ENCODE results near the gene ZNRF1. TPM values are rescaled to one million over a fixed set of nuclear protein-coding genes. Genes with fewer than 3 reads are reported as not detected.

ZNRF1 gene
- total RNA-seq, 1 donor = 19.9 TPM

GRCh38 chr16:75019586-75019985, 20.8 kb downstream of the ZNRF1 start:
- no peak overlapping the region for H2AFZ ChIP-seq (ENCODE audit: low read length)
- H3K4me3 ChIP-seq (ENCODE audit: insufficient read depth, low read length) = no peak overlapping the region
- H3K36me3 ChIP-seq (ENCODE audit: insufficient read depth, low read length) = peaks cover 3% of the 10 kb centered on the region
- H3K4me2 ChIP-seq (ENCODE audit: insufficient read depth, low read length) = peak overlapping the region; percentile 3
- H3K27me3 ChIP-seq (ENCODE audit: insufficient read depth, low read length) = no peaks in the 10 kb centered on the region
- H3K27ac ChIP-seq (ENCODE audit: low read depth, low read length) = peak overlapping the region; percentile 54
- peaks cover 67% of the 10 kb centered on the region for H3K79me2 ChIP-seq (ENCODE audit: insufficient read depth, low read length)
- no peaks in the 10 kb centered on the region for H3K9me3 ChIP-seq (ENCODE audit: low read depth, low read length)
- TF ChIP-seq CTCF (IDR thresholded peaks at IDR 0.05; ENCODE audit: extremely low read depth, low read depth, low read length) = no peak
- H4K20me1 ChIP-seq (ENCODE audit: insufficient read depth, low read length) = no peaks in the 10 kb centered on the region
- DNase-seq (ENCODE audit: insufficient read length, low spot score, missing footprints) = no peak
- H3K4me1 ChIP-seq (ENCODE audit: insufficient read depth, low read length) = peaks cover 12% of the 10 kb centered on the region

GRCh38 chr16:75021410-75021809, 22.6 kb downstream of the ZNRF1 start:
- H3K4me3 ChIP-seq (ENCODE audit: insufficient read depth, low read length) = no peak overlapping the region
- H4K20me1 ChIP-seq (ENCODE audit: insufficient read depth, low read length) = no peaks in the 10 kb centered on the region
- H3K36me3 ChIP-seq (ENCODE audit: insufficient read depth, low read length) = peaks cover 3% of the 10 kb centered on the region
- no peak overlapping the region for H3K27ac ChIP-seq (ENCODE audit: low read depth, low read length)
- no peak for DNase-seq (ENCODE audit: insufficient read length, low spot score, missing footprints)
- no peak overlapping the region for H3K4me2 ChIP-seq (ENCODE audit: insufficient read depth, low read length)
- no peaks in the 10 kb centered on the region for H3K27me3 ChIP-seq (ENCODE audit: insufficient read depth, low read length)
- peaks cover 23% of the 10 kb centered on the region for H3K4me1 ChIP-seq (ENCODE audit: insufficient read depth, low read length)
- no peaks in the 10 kb centered on the region for H3K9me3 ChIP-seq (ENCODE audit: low read depth, low read length)
- peaks cover 57% of the 10 kb centered on the region for H3K79me2 ChIP-seq (ENCODE audit: insufficient read depth, low read length)
- H2AFZ ChIP-seq (ENCODE audit: low read length) = no peak overlapping the region
- no peak for TF ChIP-seq CTCF (IDR thresholded peaks at IDR 0.05; ENCODE audit: extremely low read depth, low read depth, low read length)

- Histone ChIP-seq H4K20me1 (ENCODE audit: insufficient read depth, low read length) (no peaks in the 10 kb centered on the region), H3K79me2 (ENCODE audit: insufficient read depth, low read length) (peaks cover 54% of the 10 kb centered on the region), H2AFZ (ENCODE audit: low read length) (no peak overlapping the region), H3K4me3 (ENCODE audit: insufficient read depth, low read length) (peak overlapping the region; percentile 48), H3K27me3 (ENCODE audit: insufficient read depth, low read length) (no peaks in the 10 kb centered on the region), H3K4me1 (ENCODE audit: insufficient read depth, low read length) (peaks cover 30% of the 10 kb centered on the region), H3K36me3 (ENCODE audit: insufficient read depth, low read length) (peaks cover 3% of the 10 kb centered on the region), H3K27ac (ENCODE audit: low read depth, low read length) (peak overlapping the region; percentile 54), H3K9me3 (ENCODE audit: low read depth, low read length) (no peaks in the 10 kb centered on the region), H3K4me2 (ENCODE audit: insufficient read depth, low read length) (peak overlapping the region; percentile 70)
- no peak for DNase-seq (ENCODE audit: insufficient read length, low spot score, missing footprints)
- no peak for TF ChIP-seq CTCF (IDR thresholded peaks at IDR 0.05; ENCODE audit: extremely low read depth, low read depth, low read length)
Observed at GRCh38 chr16:75022567-75022966, 23.7 kb downstream of the ZNRF1 start.

- no peaks in the 10 kb centered on the region for H3K9me3 ChIP-seq (ENCODE audit: low read depth, low read length)
- TF ChIP-seq CTCF (IDR thresholded peaks at IDR 0.05; ENCODE audit: extremely low read depth, low read depth, low read length) = no peak
- H3K4me2 ChIP-seq (ENCODE audit: insufficient read depth, low read length) = peak overlapping the region; percentile 70
- H2AFZ ChIP-seq (ENCODE audit: low read length) = no peak overlapping the region
- H3K36me3 ChIP-seq (ENCODE audit: insufficient read depth, low read length) = peaks cover 3% of the 10 kb centered on the region
- peaks cover 54% of the 10 kb centered on the region for H3K79me2 ChIP-seq (ENCODE audit: insufficient read depth, low read length)
- peak overlapping the region; percentile 54 for H3K27ac ChIP-seq (ENCODE audit: low read depth, low read length)
- peak overlapping the region; percentile 48 for H3K4me3 ChIP-seq (ENCODE audit: insufficient read depth, low read length)
- peaks cover 34% of the 10 kb centered on the region for H3K4me1 ChIP-seq (ENCODE audit: insufficient read depth, low read length)
- no peaks in the 10 kb centered on the region for H4K20me1 ChIP-seq (ENCODE audit: insufficient read depth, low read length)
- H3K27me3 ChIP-seq (ENCODE audit: insufficient read depth, low read length) = no peaks in the 10 kb centered on the region
- no peak for DNase-seq (ENCODE audit: insufficient read length, low spot score, missing footprints)
Observed at GRCh38 chr16:75023009-75023408, 24.2 kb downstream of the ZNRF1 start.
